8988T (cell line): ENCODE results near the gene ZFHX3.

Experiments
- DNase-seq: peaks from one replicate; pipeline ENCODE4 v3.0.0; 2011

Gene ZFHX3

GRCh38 chr16:73068541-73069401, 20.8 kb upstream of the ZFHX3 start:
- no peak for DNase-seq

GRCh38 chr16:73067671-73068540, 20.0 kb upstream of the ZFHX3 start:
- no peak for DNase-seq

- no peak for DNase-seq
These were observed 19.2 kb upstream of the ZFHX3 start for GRCh38 chr16:73066927-73067670.

- no peak for DNase-seq
These were observed 18.5 kb upstream of the ZFHX3 start for GRCh38 chr16:73066331-73066926.

GRCh38 chr16:73065632-73066330, 17.9 kb upstream of the ZFHX3 start:
- DNase-seq, result no peak

GRCh38 chr16:73064994-73065545, 17.1 kb upstream of the ZFHX3 start:
- no peak for DNase-seq

GRCh38 chr16:73064212-73064993, 16.5 kb upstream of the ZFHX3 start:
- DNase-seq, result no peak

GRCh38 chr16:73063854-73064211, 15.9 kb upstream of the ZFHX3 start:
- DNase-seq, result no peak

- DNase-seq, result no peak
These were observed 15.1 kb upstream of the ZFHX3 start for GRCh38 chr16:73062743-73063733.

- no peak for DNase-seq
These were observed 14.2 kb upstream of the ZFHX3 start for GRCh38 chr16:73062001-73062616.

- DNase-seq, result no peak
These were observed 13.1 kb upstream of the ZFHX3 start for GRCh38 chr16:73060892-73061490.

GRCh38 chr16:73059779-73060615, 12.1 kb upstream of the ZFHX3 start:
- no peak for DNase-seq

GRCh38 chr16:73058616-73059409, 10.9 kb upstream of the ZFHX3 start:
- DNase-seq, result peak; percentile 65

- DNase-seq, result peak; percentile 79
These were observed 10.3 kb upstream of the ZFHX3 start for GRCh38 chr16:73058221-73058615.

GRCh38 chr16:73057291-73058210, 9.6 kb upstream of the ZFHX3 start:
- peak; percentile 80 for DNase-seq

GRCh38 chr16:73056921-73057290, 9.0 kb upstream of the ZFHX3 start:
- DNase-seq, result no peak
